Hepatocyte (in vitro differentiated cells): Measurements from ENCODE around the gene HSD17B1.

Experiments
- EZH2phosphoT487 ChIP-seq: fragments of 200-600 bp; sonication (generic); IDR thresholded peaks from one replicate; pipeline ENCODE4 v1.6.1; 2018; ENCODE audit warnings: antibody characterized with exemption, mild to moderate bottlenecking, low read depth, moderate library complexity; ENCODE audit not compliant: unreplicated experiment, severe bottlenecking
- TF ChIP-seq, protein P1 (sequence below): fragments of 200-600 bp; sonication (generic); IDR thresholded peaks from 2 replicates; pipeline ENCODE4 v1.5.1; 2016; ENCODE audit warnings: antibody characterized with exemption, mild to moderate bottlenecking; ENCODE audit not compliant: poor library complexity

- TF ChIP-seq, protein P1, sequence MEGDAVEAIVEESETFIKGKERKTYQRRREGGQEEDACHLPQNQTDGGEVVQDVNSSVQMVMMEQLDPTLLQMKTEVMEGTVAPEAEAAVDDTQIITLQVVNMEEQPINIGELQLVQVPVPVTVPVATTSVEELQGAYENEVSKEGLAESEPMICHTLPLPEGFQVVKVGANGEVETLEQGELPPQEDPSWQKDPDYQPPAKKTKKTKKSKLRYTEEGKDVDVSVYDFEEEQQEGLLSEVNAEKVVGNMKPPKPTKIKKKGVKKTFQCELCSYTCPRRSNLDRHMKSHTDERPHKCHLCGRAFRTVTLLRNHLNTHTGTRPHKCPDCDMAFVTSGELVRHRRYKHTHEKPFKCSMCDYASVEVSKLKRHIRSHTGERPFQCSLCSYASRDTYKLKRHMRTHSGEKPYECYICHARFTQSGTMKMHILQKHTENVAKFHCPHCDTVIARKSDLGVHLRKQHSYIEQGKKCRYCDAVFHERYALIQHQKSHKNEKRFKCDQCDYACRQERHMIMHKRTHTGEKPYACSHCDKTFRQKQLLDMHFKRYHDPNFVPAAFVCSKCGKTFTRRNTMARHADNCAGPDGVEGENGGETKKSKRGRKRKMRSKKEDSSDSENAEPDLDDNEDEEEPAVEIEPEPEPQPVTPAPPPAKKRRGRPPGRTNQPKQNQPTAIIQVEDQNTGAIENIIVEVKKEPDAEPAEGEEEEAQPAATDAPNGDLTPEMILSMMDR = no peak
- TF ChIP-seq EZH2phosphoT487 = no peak
Measured at GRCh38 chr17:42518046-42518754, 34.5 kb upstream of the HSD17B1 start.
